HT1080 (cell line): Measurements from ENCODE around the gene CLECL1. TPM values are rescaled to one million over a fixed set of nuclear protein-coding genes. Genes with fewer than 3 reads are reported as not detected.
"Not testable (repeated sequence)": the region's sequence is repeated elsewhere in the genome, so short reads cannot be mapped to it uniquely, and the experiment has no call there.

Experiments
- DNase-seq: peaks from one replicate; pipeline ENCODE4 v3.0.0-alpha.2; 2015; ENCODE audit warnings: low read depth
- total RNA-seq: library from RNA; depleted of rRNA; stranded (reverse); fragments of >200 nt; shearing (Covaris generic); gene quantifications from 2 replicates; pipeline ENCODE4 v1.2.3, GENCODE V29; 2014

Gene CLECL1
- total RNA-seq, 1 experiment from 2014 or later, result not detected

DNA sequence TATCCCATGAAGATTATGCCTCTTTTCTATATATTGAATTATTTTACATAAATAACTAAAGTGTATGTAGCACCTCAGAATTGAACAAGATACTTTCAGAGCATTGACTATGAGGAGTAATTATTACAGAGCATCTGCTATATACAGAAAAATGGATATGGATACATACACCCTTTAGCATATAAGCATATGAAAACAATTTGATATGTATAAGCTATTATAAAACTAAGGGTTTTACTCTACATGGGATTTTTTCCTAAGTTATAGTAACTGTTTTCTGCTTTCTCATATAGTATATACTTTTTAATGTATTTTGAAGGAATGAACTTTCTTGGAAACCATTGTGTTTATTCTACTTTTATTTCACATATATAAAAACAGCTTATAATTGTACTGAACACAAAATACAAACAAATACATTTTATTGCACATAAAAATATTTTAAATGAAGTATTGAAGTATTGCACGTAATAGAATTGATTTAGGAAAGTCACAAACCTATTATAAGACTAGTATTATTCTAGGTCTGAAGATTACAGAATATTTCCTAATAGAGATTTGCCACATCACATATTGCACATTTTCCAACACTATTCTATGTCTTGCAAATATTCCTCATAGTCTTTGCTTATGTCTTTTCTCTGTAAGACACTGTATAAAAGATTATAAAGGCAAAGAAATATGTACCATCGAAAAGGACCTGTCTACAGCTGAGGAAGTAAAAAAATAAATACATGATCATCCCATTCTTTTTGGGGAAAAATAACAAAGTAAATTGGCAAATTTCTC is 19.4 kb upstream of the CLECL1 start:
- no peak for DNase-seq

DNA sequence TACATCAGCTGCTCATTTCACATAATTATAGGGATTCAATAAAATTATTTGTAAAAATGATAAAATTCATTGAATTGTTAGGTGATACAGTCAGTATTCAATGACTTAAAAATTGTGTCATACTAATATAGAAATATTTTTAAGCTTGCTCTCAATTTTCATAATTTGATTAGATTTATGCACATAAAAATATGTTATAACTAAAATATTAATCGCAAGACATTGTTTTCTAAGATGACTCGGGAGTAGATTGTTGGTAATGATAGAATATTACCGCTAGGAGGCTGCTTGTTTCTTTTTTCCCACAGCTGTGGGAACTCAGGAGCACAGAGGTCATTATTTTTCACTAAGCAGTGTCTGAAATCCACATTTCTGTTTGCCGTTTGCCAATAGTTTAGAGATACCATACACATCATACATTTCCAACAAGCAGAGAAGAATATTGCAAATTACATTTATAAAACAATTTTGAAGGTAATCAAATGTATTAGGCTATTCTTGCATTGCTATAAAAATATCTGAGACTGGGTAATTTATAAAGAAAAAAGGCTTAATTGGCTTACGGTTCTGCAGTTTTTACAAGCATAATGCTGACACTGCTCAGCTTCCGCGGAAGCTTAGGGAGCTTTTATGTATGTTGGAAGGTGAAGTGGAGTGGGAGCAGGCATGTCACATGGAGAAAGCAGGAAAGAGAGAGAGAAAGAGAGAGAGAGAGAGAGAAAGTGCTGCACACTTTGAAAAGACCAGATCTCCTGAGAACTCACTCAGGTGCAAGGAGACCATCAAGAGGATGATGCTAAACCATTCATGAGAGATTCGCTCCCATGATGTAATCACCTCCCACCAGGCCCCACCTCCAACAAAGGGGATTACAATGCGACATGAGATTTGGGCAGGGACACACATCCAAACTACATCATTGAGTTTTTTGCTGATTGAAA is 18.6 kb upstream of the CLECL1 start:
- DNase-seq, result peak; percentile 24

DNA sequence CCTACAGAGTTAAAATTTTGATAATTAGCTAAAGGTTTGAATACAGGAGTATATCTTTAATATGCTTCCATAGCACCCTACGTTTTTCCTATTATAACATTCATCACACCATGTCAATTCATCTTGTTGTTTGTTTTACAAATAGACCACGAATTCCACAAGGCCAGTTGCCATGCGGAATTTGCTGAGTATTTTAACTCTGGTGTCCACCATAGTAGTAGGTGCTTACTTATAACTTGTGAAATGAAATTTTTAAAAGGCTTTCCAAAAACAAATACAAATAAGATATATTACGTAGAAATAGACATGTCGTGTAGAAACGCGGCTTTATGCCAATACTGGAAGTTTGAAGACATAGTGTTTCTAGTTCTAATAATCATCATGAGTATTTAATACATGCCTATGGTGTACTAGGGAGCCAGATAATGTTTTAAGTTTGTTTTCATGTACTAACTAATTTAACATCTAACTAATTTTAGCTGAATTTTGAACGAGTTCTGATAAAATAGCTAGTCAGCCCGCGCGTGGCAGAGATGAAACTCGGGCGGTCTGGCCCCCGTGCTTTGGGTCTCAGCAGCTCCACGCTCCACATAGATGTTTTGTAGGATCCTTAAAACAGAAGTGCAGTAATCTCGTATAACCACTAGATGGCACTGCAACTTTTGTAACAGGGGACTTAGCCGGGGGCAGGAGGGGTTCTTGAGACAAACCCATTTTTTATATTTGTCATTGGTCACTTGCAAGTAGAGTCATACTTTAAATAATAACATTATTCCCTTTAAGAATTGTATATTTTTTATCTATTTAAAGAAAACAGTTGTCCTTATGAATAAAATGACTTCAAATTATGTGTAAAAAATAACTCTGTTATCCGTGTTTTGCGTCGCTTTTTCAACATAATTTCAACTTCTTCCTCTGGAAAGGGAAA is 17.6 kb upstream of the CLECL1 start:
- DNase-seq, result peak; percentile 59

DNA sequence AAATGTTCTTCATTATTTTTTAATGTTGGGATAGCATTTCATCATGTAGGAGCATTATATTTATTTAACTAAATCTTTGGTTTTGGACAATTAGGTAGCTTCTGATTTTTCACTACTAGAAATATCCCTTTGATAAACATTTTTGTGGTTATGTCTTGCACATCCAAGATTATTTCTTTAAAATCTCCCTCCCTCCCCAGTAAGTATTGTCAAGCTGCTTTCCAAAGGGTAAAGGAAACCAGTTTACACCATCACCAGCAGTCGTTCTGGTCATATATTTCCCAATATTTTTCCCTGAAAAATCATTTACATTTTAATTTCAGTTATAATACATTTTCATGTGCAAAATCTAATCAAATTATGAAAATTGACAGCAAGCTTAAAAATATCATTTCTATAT is 16.7 kb upstream of the CLECL1 start:
- DNase-seq, result no peak

DNA sequence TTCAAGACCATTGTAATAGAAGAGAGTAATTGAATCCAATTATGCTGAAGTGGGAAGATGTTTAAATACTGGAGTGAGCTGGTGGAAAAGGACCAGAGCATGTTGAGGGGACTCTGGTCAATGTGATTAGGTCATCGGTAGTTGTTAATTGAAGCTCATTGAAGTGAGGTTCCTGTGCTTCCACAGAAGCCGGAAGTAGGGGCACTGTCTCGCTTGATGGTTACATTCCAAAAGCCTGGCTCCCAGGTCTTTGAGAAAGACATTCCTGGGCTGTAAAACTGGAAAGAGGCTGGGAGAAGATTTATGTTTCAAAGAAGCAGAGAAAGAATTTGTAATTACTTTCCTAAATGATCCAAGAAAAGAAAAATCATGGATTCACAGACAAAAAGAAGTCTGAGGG is 12.3 kb upstream of the CLECL1 start:
- no peak for DNase-seq

DNA sequence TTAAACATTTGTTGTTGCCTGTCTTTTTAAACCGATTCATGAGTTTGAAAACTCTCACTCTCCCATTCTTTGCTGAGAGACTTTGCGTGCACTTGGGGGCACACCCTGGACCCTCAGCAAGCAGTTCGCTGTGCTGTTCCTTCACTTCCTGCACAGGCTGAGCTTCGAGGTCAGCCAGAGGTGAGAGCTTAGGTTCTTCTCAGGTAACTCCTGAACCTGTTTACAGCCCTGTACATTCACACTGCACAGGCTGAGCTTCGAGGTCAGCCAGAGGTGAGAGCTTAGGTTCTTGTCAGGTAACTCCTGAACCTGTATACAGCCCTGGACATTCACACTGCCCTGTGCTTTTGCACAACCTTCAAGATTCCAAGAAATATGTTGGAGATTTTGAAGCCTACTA is 9.8 kb upstream of the CLECL1 start:
- DNase-seq, result no peak

DNA sequence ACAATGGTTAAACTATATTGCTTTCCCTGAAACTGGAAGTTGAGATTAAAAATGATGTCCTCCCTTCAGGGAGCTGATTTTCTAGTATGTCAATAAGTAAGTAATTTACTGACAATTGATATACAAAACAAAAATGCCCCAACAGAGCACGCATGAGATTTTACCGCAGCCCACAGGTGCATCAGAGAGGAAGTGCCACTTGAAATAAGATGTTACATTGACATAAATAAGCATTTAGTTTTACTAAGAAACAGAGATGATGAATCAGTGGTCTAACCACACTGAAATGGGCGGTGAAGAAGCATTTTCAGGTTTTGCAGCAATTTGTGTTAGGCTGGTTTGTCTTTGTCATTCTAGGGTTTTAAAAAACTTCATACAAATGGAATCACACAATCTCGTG is 8.8 kb upstream of the CLECL1 start:
- no peak for DNase-seq

DNA sequence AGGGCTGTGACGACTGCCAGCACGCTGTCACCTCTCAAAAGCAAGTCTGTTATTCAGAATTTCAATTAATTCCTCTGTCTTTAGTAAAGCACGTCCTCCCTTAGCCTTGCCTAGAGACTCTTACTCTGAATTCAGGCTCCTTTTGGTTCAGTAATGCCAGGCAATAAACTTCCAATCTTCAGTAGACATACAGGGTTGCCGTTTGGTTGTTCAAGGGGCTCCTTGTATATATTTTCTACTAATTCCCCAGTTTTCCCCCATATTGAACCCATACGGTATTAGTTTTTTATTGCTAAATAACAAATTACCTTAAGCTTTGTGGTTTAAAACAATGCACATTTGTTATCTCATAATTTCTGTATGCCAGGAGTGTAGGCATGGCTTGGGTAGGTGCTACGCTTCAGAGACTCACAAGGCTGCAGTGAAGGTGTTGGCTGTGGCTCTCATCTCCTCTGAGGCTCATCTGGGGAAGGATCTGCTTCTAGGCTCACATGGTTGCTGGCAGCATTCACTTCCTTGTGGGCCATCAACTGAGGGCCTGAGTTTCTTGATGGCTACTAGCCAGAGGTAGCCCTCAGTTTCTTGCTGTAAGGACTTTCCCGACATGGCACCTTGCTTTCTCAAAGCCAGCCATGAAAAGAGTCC is 7.3 kb upstream of the CLECL1 start:
- no peak for DNase-seq

DNA sequence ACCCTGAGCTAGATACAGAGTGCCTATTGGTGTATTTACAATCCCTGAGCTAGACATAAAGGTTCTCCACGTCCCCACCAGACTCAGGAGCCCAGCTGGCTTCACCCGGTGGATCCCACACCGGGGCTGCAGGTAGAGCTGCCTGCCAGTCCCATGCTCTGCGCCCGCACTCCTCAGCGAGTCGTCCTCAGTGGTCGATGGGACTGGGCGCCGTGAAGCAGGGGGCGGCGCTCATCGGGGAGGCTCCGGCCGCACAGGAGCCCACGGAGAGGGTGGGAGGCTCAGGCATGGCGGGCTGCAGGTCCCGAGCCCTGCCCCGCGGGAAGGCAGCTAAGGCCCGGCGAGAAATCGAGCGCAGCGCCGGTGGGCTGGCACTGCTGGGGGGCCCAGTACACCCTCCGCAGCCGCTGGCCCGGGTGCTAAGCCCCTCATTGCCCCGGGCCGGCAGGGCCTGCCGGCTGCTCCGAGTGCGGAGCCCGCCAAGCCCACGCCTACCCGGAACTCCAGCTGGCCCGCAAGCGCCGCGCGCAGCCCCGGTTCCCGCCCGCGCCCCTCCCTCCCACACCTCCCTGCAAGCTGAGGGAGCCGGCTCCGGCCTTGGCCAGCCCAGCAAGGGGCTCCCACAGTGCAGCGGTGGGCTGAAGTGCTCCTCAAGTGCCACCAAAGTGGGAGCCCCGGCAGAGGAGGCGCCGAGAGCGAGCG is 6.7 kb upstream of the CLECL1 start:
- not testable (repeated sequence) for DNase-seq

DNA sequence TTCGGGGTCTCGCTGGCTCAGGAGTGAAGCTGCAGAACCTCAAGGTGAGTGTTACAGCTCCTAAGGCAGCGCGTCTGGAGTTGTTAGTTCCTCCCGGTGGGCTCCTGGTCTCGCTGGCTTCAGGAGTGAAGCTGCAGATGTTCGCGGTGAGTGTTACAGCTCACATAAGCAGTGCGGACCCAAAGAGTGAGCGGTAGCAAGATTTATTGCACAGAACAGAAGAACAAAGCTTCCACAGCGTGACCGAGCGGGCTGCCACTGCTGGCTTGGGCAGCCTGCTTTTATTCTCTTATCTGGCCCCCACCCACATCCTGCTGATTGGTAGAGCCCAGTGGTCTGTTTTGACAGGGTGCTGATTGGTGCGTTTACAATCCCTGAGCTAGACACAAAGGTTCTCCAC is 6.0 kb upstream of the CLECL1 start:
- DNase-seq, result not testable (repeated sequence)

DNA sequence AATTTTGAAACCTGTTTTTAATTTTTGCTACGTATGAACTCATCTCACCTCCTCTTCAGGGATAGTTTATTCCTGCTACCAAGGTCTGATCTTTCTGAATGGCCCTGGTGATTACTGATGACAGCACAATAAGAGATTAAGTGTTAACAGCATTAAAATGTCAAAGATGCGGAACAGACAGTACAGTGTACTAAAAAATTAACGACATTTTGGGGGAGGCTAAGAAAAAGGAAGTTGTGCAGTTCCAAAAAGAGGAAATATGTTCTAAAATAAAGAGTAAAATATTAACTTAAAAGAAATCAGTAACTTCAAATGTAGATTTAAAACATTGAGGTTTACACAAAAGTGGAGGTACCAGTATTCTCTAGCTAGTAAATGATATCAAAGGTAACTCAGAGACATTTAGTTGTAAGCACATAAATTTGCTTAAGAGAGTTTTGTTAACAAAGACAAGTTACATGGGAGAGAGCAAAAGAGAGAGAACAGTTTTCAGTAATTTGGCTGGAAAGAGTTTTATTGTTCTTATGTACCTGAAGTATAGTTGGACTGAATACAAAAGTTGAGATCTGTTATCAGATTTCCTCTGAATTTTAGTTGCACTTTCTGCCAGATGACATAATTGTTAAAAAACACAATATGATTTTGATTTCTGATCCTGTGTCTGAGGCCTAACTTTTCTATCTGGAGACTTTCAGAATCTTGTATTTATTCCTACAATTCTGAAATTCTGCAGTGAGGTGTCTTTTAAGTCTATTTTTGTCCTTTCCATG is 4.2 kb upstream of the CLECL1 start:
- no peak for DNase-seq

DNA sequence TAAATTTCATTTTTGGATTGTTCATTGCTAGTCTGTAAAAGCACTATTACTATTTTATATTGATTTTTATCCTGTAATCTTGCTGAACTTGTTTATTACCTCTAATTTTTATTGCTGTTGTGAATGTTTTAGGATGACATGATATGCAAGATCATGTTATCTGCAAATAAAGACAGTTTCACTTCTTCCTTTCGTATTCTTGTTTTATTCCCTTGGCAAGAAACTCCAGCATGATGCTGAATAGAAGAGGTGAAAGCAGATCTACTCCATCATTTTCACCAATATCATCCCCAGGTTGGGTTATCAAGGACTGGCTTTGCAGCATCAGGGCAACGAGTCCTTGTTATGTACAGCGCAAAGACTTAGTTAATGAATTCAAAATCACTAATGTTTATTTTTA is 2.7 kb upstream of the CLECL1 start:
- no peak for DNase-seq

DNA sequence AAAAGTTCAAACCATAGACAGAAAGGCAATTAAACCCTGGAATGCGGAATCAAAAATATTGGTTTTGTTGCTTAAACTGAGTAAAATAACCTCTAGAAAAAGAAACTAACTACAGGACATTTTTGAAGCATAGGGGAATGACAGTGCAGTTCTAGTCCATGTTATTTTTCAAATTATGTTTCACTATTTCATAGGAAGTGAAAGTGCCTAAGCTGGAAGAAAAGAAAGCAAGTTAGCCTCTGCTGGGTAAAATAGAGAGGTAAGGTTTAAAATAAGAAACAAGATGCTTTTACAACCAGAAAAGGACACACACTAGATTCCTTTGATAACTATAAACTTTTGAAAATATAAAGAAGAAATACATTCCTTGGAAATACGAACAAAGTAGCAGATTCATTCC is 1.1 kb downstream of the CLECL1 start:
- no peak for DNase-seq

DNA sequence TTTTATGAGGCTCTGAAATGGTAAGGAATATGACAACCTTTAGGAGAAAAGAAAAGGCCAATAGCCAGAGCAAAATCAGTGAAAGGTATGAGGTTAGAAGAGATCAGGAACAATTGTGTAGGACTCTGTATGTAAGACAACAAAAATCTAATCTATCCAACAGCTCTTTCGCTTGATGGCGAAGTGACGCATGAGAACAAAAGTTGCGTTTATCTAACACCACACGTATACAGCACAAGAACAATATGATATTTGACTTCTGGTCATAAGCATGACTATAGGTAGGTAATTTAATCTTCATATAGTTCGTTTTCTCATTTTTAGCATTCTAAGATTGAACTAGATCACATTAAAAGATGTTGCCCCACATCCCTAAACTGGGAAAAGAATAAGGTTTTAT is 1.5 kb downstream of the CLECL1 start:
- no peak for DNase-seq

DNA sequence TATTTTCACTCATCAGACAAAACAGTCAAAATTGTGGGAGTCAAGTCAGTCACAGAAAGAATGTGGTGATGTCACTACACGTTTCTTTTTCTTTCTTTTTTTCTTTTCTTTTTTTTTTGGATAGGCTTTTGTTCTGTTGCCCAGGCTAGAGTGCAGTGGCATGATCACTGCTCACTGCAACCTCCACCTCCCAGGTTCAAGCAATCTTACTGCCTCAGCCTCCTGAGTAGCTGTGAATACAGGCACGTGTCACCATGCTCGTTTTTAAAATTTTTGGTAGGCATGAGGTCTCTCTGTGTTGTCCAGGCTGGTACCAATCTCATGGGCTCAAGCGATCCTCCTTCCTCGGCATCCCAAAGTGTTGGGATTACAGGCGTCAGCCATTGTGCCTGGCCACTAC is 2.3 kb downstream of the CLECL1 start:
- no peak for DNase-seq

DNA sequence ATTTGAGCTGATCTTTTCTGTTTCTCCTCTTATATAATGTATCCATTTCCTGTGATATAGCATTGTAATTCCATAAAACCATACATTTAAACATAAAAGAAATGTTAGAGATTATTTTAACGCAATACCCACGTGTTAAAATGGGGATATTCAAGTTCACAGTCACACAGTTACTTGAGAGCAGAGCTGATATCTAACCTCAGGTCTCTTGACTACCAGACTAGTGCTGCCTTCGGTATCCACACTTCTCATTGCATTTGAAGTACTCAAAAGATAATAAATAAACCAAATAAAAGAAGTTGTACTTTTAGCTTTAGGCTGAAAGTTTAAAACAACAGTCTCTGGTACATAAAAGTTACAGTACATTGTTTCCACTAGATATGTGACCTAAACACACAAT is 2.9 kb downstream of the CLECL1 start:
- DNase-seq, result no peak

DNA sequence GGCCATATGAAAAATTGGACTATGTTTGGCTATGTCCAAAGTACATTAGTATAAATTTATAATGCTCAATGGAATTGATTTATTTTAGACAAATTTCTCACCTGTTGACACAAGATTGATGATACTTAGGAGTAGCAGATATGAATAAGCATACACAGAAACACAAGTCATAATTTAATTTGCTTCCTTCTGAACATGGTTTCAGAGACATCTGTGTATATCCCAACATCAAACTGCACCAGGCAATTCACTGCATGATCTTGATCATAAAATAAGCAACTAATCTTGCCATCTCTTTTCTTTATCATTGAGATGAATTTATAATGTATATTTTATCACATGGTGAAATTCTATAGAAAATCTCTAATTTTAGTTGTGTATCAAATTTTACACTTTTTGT is 3.8 kb downstream of the CLECL1 start:
- no peak for DNase-seq

DNA sequence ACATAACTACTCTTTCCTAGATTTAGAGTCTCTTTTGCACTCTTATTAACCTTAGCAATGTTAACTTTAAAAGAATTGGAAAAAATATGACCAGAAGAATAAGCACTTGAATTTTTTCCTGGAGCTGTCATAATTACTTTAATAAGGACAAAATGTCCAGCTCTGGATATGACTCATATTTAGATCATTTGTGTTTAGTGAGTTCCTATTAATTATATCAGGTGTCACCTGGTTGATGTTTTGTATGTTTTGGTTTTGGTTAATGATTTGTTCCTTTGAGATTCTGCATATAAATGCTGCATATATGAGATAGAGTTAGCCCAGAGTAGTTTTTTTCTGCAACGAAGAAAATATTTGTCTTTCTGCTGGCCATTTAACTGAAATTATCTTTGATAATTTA is 5.1 kb downstream of the CLECL1 start:
- DNase-seq, result no peak

DNA sequence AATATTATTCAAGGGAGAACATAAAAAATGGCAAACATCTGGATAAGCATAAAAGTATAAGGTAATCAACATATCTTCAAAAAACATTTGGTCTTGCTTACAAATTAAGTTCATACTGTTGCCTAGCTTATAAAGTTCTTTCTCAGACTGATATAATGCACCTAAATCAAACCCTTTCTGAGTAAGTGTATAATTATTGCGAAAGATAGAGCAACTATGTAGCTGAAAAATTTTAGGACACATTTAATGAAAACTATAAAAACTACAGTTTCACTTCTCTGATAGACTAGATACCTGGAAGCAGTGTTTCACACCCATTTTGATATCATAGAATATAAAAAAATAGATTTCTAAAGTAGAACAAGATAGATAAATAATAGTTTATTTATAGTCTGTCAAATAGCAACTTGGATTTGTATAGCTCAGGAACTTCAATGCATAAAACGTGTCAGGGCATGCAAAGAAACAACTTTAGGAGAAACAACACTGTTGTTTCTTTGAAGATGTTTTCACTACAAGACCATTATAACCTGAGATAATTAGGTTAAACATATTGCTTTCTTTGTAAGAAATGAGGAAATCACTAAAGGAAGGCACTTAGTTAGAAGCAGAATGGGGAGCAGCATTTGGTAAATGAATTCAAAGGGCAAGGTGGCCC is 7.6 kb downstream of the CLECL1 start:
- DNase-seq, result no peak
